Occipital lobe (tissue), 2 donors: ENCODE results near the gene SLC7A4. TPM values are rescaled to one million over a fixed set of nuclear protein-coding genes. Genes with fewer than 3 reads are reported as not detected.
"Not testable (repeated sequence)": the region's sequence is repeated elsewhere in the genome, so short reads cannot be mapped to it uniquely, and the experiment has no call there.

Source experiments
- DNase-seq: peaks from one replicate; lab custom pipeline; 2025; lab: John Stamatoyannopoulos, UW
- total RNA-seq: library from RNA; depleted of rRNA; stranded (reverse); fragments of >200 nt; gene quantifications from one replicate; pipeline ENCODE4 v1.2.3, GENCODE V29; 2014

SLC7A4 gene
- total RNA-seq, 1 donor from 2014 or later = 1.4 TPM

DNA sequence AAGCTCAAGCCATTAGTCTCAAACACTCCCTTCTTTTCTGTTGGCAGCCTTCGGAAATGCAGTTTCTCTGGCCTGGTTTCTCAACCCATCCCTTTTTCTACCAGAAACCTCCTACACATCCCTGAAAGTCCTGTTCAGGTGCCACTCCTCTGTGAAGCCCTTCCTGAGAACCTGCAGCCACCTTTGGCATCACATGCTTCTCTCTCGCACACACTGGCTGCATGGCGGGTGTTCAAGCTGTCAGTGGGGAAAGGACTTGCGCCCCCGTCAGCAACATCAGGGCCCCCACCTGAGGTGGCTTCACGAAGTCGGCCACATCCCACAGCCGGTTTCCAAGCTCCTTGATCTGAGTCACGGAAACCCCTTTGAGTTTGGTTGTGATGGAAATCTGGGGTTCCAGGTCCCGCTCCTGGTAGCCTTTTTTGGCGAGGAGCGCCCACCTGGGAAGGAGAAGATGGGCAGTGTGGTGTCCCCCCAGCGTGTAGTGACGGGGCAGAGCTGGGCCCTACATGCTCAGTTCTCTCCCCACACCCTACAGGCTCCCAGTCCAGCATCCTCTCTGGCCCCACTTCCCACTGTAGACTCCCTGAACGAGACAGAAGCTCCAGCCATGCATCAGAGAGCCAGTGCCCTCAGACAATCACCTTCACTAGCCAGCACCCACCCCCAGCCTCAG, 11.6 kb upstream of the SLC7A4 start:
- no peak for DNase-seq

DNA sequence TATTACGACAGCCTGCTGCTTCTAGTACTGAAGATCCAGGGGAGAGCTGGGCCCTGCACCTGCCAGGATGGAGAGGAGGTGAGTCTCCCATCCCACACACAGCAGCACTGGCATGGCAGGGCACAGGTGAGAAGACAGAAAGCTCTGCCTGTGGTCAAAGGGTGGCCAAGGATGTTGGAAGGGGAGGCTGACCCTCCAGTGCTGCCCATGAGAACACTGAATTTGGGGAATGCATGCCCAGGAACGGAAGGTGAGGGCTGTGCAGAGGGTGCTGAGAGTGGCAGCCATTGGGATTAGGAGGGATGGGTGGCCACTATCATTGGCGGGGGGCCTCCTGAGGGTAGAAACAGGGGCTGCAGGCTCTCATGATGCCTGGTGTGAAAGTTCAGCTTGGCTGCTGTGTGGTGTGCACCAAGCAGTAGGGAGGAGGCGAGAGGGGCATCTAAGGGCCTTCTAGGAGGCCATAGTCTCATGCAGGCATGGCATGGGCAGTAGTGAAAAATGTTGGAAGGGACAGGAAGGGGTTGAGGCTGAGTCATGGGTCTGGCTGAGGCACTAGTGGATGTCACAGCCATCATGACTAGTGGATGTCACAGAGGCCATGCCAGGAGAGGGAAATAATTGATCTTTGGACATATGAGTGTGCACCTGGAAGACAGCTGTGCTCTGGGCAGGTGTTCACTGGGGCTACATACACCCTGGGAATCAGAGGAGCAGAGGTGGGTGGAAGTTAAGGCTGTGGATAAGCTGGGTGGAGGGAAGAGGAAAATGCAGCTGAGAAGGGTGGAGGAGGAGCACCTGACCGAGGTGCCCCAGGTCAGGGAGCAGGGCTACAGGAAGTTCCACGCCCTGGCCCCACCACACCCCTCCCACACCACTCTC, 10.9 kb upstream of the SLC7A4 start:
- no peak for DNase-seq

DNA sequence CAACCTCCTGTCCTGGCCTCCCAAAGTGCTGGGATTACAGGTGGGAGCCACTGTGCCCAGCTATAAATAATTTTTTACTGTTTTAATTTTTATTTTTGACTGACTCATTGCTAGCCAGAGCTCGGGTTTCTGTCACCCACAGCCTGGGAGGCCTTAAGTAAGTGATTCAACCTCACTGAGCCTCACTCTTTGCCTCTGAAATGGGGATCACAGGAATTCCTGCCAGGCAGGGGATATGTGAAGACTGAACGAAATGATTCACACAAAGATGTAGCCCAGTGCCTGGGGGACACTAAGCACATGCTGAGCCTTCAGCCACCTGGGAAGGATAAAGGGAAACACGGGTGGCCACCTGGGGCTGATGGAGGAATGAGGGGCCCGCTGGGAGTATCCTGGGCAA, 9.6 kb upstream of the SLC7A4 start:
- no peak for DNase-seq

DNA sequence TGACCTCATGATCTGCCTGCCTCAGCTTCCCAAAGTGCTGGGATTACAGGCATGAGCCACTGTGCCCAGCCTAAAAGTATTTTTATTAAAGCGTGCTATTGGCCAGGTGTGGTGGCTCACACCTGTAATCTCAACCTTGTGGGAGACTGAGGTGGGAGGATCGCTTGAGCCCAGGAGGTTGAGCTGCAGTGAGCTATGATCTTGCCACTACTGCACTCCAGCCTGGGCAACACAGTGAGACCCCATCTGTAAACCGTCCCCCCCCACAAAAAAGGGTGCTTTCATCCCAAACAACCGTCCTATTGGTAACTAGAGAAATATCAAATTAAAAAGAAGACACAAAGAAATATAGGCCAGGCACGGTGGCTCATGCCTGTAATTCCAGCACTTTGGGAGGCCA, 6.8 kb upstream of the SLC7A4 start:
- DNase-seq = not testable (repeated sequence)

DNA sequence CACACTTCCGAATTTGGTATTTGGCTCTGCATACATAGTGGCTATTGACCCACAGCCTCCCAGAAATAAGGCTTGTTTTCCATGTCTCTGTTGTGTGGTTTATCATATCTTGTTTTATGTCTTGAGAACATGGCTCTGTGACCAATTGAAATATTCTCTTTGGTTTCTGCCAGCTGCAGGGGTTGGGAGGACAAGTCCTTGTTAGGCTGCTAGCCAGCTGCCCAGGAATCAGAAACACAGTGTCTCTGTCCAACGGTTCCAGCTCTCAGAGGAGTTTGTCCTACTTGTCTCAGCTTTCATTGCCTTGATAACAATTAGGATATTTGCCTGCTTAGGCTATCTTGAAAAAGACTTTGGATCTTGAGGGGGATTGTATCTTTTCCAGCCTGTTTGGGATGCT, 6.0 kb upstream of the SLC7A4 start:
- DNase-seq = no peak

DNA sequence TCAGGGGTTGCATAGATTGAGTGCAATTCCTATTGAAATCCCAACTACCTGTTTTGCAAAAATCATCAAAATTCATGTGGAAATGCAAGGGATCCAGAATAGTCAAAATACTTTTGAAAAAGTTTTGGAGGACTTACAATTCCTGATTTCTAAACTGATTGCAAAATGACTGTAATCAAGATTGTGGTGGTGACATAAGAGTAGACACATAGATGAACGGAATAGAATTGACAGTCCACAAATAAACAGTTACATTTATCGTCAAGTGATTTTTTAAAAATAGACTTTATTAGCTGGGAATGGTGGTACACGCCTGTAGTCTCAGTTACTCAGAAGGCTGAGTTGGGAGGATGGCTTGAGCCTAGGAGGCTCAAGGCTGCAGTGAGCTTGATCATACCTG, 2.6 kb upstream of the SLC7A4 start:
- DNase-seq = no peak

DNA sequence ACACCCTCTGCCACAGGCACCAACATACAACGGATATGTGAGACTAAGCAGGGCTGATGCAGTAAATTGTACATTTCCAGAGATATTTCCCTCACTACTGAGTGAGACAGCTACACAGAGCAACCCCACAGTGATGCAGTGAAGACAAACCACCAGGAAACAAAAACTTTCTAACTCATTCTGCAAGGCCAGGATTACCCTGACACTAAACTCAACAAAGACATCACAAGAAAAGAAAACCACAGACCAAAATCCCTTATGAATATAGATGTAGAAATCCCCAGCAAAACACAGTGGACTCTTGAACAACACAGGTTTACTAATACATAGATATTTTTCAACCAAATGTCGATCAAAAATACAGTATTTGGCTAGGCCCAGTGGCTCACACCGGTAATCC, 1.5 kb upstream of the SLC7A4 start:
- DNase-seq = no peak

DNA sequence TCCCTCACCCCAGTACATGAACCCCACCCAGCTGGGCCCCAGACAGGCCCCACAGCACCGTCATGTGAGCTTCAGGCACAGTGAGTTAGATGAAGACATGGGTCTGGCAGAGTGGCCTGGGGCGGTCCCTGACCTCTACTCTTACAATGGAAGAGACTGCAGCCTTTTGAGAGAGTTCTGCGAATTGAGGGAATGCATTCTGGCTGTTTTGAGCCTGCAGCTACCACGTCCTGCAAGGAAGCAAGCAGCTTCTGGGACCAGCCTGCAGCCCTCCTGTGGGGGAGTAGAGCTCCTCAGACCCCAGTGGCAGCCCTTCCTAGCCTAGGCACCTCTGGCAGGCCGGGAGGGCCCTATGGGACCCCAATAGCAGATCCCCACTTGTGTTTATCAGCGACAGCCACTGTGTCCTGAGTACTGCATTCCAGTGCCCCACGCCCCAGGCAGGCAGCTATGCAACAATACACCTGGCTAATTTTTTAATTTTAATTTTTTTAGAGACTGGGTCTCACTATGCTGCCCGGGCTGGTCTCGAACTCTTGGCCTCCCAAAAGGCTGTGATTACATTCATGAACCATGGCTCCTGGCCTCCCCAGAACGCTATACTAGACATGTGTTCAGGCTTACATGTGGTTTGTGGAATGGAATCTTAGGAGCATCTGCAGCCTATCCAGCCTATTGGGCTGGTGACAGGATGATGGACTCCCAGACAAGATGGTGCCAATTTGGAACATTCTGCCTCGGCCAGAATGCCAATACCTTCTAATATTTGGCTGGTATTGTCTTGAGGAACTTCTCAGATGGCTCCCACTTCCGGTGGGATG, 717 bp upstream of the SLC7A4 start:
- no peak for DNase-seq

DNA sequence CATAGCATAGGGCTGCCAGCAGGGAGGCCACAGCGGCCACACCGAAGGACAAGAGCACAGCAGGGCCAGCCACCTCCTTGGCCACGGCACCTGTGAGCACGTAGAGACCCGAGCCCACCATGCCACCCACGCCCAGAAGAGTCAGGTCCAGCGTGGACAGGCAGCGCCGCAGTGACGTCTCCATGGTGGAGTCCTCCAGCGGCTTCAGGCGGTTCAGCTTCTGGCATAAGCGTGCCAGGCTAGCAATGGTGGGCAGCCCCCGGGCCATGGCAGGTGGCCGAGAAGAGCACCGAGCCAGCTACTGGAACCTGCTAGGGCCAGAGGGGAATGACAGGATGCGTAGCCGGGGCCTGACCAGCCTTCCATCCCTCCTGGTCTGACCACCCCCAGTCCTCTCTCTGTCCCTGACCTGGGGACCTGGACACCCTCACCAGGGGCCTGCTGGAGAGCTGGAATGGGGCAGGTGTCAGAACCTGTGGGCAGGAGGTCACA, 770 bp downstream of the SLC7A4 start:
- no peak for DNase-seq

DNA sequence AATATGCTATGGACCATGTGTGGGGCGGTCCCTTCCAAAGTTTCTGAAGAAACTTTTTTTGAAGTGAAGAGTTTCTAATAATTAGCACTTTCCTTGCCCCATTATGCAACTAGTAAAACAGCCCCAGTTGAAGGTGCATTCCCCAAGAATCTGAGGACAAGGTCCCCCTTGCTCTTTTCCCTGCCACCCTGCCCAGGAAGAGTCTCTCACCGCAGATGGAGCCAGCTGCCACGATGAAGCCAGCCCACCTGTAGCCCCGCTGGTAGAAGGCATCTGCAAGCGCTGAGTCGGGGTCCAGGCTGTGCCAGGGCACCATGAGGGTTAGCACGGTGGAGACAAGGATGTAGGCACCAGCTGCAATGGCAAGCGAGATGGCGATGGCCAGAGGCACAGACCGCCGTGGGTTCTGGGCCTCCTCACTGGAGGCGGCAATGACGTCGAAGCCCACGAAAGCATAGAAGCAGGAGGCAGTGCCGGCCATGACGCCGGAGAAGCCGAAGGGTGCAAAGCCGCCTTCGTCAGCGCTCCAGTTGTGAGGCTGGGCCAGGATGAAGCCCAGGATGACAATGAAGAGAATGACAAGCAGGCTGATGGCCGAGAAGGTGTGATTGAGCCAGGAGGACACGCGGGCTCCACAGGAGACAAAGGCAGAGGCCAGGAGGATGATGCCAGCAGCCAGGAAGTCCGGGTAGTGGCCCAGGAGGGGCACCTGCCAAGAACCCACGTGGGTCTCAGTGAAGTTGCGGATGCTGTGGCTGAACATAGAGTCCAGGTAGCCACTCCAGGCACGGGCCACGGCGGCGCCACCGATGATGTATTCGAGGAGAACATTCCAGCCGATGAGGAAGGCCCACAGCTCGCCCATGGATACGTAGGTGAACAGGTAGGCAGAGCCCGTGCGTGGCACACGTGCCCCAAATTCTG, 1.5 kb downstream of the SLC7A4 start:
- no peak for DNase-seq

DNA sequence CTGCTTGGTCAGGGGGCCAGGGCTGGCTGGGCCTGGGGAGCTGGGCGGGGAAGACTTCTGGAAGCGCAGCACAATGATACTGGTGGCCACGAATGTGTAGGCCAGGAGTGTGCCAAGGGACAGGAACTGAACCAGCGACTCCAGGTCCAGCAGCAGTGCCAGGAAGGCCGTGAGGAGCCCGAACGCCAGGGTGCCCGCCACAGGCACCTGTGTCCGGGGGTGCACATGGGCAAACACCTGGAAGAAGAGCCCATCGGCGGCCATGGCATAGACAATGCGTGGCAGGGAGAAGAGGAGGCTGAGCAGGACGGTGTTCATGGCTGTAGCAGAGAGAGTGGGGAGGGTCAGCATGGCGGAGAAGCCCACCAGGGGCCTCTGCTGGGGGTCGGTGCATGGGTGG, 2.3 kb downstream of the SLC7A4 start:
- no peak for DNase-seq

DNA sequence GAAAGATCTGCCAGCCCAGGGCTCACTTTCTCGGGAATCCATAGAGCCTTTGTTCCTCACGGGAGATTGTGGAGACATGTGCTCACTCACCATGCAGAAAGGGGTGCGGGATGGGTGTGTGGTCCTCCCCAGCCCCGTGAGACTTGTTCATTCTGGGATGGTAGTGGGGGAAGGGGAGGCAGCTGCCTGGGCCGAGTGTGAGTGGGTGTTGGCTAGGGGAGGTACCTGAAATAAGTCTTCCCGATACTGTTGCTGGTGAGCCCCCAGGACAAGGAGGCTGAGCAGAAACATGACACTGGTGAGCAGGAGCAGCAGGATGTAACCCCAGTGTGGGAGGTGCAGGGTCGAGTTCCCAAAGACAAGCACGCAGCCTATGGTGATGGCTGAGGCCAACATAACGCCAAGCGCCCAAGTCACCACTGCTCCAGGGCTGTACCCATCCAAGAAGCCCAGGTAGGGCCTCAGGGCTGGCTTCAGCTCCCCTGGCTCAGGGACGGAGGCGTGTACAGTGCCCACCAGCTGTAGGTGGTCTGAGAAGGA, 2.8 kb downstream of the SLC7A4 start:
- DNase-seq = no peak

DNA sequence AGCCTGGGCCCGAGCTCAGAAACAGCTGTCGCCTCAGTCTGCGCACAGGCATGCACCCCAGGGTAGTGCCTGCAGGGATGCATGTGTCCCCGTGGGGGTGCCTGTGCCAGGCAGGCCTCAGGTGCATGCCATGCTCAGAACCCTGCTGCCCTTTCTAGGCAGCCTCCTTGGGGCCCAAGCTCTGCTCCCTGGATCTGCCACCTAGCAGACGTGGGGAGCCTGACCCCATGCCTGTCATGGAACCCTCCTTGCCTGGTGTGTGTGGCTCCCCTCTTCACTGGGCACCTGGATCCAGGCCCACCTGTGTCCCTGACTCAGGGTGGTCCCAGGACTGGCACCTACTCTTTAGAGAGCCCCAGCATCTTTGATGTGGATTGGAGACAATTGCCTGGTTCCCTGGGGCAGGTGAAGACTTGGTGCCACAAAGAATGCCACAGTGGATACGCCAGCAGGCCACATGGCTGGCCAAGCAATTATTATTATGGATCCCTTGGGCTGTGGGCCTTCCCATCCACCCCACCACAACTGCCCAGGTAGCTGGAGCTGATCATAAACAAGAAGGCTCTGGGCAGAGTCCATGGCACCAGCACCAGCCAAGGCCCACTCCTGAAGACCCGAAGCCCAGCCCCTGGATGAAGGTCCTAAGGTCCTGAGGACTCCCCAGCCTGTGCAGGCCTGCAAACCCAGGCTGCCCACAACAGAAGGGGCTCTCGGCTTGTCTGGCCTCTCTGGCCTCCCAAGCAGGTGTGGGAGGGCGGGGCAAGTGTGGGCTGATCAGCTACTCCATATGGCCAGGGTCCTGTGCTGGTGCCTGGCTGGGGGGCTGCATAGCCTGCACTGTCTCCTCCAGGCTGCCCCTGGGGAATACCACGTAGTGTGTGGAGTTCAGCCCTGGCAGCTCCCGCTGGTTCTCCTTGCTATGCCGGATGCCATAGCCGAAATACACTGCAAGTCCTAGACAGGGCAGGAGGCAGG, 3.8 kb downstream of the SLC7A4 start:
- no peak for DNase-seq

DNA sequence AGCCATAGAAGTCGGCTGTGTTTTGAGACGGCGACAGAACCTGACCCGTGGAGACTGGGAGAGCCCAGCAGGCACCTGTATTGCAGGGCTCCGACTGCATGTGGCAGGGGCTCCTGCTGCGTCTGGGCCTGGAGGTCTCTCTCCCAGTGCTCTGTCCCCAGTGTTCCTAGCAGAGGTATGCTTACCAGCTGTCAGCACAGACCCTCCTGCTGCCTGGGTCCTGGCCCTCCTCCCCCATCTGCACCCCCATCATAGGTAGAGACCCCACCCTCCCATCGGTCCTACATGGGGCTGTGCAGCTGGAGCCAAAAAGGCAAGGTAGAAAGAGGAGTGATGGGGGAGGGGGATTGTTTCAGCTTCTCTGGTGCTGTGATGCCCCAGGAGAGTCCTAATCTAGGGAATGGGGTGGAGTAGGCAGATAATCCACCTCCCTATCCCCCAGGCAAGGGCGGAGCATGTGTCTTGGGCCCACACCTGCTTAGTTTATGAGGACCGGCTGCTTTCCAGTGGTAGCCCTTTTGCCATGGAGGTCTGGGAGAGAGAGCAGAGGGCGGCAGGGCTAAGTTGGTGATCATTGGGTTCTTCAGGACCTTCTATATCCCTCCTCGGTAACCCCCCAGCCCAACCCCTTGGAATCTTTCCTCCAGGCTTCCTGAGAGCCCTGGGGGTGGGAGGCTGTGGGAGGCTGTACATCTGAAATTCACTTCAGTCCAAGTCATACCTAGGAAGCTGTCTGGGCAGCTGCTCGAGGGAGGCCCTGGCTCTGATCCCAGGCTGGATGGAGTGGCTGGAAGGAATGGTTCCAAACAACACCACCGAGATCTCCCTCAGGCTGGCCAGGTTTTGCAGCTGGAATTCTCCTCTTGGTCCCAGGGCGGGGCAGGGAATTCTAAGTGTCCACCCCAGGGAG, 5.3 kb downstream of the SLC7A4 start:
- DNase-seq = peak; percentile 44

DNA sequence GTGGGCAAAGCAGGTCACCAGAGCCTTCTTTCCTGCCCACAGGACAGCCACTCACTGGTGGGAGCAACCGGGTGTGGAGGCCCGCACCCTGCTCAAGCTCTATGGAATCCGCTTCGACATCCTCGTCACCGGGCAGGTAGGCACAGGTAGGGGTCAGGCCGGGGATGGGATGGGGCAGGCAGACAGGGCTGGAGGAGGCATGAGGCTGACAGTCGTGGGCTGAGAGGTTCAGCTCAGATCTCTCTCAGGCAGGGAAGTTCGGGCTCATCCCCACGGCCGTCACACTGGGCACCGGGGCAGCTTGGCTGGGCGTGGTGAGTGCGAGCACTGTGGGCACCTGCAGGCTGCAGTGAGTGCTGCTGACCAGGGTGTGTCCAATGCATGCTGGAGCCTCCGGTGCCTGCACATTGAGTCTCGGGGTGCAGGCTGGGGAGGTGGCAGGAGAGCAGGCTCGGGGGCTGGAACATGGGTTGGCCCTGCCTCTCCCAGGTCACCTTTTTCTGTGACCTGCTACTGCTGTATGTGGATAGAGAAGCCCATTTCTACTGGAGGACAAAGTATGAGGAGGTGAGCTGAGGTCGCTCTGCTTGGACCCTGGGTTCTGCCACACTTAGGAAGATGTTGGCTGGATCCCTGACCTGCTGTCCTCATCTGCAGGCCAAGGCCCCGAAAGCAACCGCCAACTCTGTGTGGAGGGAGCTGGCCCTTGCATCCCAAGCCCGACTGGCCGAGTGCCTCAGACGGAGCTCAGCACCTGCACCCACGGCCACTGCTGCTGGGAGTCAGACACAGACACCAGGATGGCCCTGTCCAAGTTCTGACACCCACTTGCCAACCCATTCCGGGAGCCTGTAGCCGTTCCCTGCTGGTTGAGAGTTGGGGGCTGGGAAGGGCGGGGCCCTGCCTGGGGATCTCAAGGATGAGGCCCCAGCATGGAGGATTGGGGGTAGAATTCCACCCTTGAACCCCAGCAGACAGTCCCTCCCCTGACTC, 6.3 kb downstream of the SLC7A4 start:
- DNase-seq = no peak

DNA sequence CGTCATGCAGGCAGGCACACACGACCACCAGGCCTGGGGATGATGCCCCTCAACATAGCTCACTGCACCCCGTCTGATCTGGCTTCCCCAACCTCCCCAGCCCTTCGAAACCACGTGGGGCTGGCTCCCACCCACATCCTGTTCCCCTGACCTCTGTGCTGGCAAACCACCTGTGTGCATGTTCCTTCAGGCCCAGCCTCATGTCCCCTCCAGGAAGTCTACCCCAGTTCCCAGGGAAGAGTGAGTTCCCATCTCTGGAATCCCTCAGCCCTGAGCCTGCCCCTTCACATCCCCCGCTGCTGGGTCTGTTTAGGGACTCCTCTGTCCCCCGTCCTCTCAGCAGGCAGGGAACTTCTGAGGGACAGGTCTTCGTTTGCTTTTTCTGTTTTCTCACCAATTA, 7.1 kb downstream of the SLC7A4 start:
- no peak for DNase-seq
